ENCODE data around the gene TANGO2.
"Not testable (repeated sequence)": the region's sequence is repeated elsewhere in the genome, so short reads cannot be mapped to it uniquely, and the experiment has no call there.

Gene TANGO2

DNA sequence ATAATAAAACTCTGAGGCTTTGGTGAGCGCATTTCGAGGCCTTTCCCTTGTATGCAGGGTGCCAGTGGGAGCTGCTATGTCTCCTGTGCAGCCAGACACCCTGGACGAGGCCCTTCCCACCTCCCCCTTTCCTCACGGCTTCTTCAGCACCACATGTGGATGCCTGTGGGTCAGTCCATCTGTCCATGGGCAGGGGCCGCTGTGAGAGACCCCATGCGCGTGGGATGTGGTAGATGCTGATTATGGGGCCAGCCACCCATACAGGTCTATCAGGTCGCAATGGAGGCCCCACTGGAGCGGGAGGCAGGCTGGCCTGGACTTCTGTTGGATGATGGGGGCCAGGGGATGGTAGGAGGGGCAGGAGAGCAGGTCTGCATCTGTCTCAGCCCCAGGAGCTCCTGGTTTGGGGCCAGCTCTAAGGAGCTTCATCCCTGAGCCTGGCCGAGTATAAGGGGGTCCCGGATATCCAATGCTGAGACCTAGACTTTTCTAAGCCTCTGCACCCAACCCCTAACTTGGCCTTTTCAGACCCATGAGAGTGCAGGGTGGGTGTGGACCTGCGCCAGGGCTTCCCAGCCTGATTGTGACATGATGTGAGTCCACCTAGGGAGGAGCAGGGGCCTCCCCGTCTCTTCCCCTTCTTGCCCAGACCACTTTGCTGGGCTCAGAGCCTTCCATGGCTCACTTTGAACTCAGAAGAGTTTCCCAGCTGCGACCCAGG is 45.1 kb downstream of the TANGO2 start:
- DNase-seq, result no peak

GRCh38 chr22:20066617-20067383 is 45.9 kb downstream of the TANGO2 start:
- no peak for DNase-seq

DNA sequence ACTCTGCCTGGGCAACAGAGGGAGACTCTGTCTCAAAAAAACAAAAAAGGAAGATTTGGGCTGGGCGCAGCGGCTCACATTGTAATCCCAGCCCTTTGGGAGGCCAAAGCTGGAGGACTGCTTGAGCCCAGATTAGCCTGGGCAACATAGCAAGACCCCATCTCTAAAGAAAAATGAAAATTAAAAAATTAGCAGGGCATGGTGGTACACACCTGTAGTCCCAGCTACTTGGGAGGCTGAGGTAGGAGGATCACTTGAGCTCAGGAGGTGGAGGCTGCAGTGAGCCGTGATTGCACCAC is 46.4 kb downstream of the TANGO2 start:
- not testable (repeated sequence) for DNase-seq

DNA sequence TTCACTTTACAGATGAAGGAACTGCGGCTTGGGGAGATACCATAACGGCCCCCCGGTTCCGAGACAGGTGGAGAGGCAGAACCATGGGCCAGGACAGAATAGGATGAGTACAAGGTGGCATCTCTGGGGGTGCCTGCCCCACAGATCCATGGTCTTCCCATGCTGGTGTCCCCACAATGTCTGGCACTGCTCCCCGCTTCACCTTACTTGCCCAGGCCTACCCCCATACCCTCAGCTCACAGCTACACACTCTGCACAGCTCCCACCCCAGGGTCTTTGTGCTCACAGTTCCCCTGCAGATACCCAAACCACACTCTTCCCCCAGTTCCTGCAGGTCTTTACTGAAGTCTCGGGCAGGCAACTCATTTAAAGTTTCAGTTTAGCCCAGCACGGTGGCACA is 47.7 kb downstream of the TANGO2 start:
- no peak for DNase-seq

DNA sequence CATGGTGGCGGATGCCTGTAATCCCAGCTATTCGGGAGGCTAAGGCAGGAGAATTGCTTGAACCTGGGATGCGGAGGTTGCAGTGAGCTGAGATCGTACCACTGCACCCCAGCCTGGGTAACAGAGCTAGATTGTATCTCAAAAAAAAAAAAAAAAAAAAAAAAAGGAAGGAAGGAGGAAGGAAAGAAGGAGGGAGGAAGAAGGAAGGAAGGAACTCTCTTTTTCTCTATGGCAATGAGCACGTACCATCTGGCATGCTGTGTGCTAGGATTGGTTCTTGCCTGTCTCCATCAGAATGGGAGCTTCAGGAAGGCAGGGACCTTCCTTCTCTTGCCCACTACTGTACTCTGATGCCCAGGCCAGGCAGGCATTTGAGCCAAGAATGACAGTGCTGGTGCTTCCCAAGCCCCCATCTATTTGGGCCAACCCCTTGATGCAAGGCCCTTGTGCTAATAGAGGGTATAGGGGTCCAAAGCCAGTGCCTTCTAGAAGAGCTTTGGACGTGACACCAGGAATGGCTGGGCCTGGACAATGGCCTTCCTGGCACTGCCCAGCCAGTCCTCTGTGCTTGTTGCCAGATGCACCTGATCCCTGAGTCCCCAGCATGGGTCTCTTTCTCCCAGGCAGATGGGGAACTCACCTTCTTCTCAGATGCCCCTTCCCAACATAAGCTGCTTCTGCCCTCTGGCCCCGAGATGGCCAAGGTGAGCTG is 48.6 kb downstream of the TANGO2 start:
- DNase-seq, result no peak

DNA sequence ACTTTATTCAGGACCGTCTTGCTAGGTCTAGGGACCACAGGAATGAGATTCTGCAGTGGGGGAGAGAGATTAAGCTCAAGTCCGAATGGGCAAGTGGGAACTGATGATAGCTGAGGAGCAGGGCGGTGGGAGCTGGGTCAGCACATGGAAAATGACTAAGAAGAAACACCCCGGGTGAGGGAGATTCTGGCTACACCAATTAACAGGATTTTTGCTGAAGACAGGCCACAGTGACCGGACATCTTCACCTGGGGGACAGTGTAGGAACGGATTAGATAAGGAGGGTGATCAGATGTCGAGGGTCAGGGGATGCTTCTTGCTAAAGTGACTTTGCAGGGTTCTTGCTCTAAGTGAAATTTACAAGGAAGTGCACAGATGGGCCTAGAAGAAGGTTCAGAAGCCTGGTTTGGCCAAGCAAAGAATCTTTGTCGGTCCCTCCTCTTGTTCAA is 50.6 kb downstream of the TANGO2 start:
- DNase-seq, result no peak

DNA sequence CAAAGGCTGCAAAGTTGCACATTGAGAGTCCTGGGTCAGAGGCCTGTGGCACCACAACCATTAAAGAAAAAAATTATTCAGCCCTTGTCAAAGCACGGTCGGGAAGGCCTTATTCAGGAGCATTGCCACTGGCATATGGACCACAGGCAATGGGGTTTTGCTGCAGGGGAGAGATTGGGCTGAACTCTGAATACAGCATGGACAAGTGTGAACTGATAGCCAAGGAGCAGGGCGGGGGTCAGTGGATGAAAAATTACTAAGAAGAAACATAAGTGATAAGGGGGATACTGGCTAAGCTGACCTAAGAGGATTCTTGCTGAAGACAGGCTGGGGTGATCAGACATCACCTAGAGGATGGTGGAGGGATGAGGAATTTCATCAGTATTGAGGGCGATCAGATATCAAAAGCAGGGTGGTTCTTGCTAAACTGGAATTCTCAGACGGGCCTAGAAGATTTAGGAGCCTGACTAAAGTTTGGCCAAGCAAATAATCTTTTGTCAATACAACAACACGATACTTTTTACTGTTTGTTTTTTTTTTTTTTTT is 55.8 kb downstream of the TANGO2 start:
- DNase-seq, result no peak

- DNase-seq, result peak; percentile 87 to 94
Observed at GRCh38 chr22:20079745-20080444, 59.0 kb downstream of the TANGO2 start, which contains the start of gene DGCR8. Gene DGCR8 (plus strand): TSS chr22:20080241. CDS start chr22:20085964, 5,723 bp downstream.

GRCh38 chr22:20080445-20080775 is 59.5 kb downstream of the TANGO2 start:
- peak; percentile 32 to 48 for DNase-seq

DNA sequence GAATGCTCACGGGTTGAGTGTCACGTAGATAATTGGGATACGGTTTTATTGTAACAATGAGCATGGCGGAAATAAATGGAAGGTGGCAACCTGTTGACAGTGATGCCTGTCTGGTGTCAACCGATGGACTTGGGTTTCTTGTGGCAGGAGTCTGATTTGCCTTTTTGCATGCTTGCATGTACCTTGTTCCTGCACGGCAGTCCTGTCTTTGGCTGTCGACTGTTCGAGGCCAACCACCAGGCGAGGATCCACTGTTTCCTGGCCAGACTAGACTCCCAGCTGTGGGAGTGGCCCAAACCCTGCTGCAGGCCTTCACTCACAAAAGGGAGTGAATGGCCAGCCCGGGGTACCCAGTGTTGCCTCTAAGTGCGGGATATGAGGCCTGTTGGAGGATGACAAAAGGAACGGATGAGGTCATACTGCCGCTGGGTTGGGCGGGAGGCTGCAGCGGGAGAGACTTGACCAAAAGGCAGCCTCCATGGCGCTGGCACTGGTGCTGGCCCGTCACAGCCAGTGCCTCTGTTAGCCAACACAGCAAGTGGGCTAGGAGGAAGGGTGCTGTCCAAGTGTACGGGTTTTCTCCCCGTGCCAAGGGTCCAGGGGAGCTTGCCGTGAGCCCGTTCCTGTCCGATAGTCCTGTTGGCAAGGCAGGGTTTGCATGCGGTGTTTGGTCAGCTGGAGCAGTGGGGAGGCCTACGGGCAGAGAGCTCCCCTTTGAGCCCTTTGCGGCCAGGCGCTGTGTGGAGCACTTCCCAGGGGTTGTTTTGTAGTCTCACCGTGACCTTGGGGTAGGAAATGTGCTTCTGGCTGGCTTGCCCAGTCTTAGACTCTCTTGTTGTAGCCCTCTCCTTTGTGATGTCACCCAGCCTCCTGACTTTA is 60.1 kb downstream of the TANGO2 start:
- peak; percentile 26 to 51 for DNase-seq

DNA sequence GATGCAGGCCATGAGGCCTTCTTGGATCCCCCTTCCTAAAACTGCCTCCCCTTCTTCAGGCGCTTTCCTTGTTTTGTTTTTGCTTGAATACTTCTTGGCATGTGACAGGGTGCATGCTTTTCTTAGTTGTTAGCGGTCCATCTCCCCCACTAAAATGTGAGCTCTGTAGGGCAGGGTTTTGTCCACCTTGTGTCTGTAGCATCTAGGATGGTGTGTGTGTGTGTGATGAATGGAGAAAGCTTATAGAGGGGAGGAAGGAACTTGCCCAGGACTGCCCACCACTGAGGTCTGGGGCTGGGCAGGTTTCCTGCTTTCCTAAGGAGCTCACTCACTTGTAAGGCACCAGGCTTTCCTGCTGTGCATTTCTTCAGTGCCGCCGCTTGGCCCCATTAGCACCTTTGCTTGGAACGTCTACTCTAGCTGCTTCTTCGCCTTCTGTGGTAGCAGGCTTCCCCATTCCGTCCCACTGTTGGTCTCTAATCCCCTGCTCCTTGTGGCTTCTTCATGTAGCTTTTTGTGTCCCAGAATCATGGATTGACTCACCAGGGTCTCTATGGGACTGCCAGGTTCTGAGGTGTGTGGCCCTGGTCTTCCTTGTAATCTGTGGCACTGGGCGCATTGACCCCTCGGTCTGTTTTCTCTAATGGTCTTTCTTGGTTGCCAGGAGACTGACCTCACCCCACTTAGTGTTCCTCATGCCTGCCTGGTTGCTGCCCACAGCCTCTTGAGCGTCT is 62.4 kb downstream of the TANGO2 start:
- no peak for DNase-seq

DNA sequence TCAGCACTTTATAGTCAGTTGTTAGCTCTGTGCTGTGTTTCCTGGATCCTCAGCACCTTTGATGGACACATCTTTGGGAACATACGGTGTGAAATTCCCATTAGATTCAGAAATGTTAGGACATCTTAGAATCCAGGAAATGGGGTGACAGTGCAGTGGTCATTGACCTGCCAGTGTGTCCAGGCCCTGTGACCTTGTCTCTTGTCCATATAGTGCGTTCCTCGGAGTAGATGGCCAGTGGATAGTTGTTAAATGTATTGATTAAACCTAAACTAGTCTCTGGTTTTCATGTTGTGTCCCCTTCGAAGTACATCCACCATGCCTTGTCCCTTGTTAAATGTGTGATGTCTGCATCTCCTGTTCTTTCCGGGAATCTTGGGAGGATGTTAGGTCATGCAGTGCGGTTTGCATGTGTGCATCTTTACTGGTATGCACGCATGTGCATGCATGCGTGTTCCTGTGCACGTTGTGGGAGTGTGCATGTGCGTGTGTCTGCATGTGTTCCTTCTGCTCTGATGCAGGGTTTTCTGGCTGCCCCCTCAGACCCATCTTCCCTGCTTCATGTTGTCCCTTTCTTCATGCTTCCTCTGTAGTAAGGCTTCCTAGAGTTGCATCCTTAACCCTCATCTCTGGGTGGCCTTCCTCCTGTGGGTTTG is 63.1 kb downstream of the TANGO2 start:
- DNase-seq, result no peak

- DNase-seq, result no peak
Observed at GRCh38 chr22:20084547-20085413, 63.9 kb downstream of the TANGO2 start.

- no peak for DNase-seq
Observed at GRCh38 chr22:20085651-20086050, 64.7 kb downstream of the TANGO2 start.

DNA sequence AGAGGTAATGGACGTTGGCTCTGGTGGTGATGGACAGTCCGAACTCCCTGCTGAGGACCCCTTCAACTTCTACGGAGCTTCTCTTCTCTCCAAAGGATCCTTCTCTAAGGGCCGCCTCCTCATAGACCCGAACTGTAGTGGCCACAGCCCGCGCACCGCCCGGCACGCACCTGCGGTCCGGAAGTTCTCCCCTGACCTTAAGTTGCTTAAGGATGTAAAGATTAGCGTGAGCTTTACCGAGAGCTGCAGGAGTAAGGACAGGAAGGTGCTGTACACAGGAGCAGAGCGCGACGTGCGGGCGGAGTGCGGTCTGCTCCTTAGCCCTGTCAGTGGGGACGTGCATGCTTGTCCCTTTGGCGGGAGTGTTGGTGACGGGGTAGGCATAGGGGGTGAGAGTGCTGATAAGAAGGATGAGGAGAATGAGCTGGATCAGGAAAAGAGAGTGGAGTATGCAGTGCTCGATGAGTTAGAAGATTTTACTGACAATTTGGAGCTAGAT is 65.2 kb downstream of the TANGO2 start:
- DNase-seq, result no peak

- DNase-seq, result no peak
Observed at GRCh38 chr22:20086763-20087162, 65.9 kb downstream of the TANGO2 start.

GRCh38 chr22:20087319-20088262 is 66.7 kb downstream of the TANGO2 start:
- DNase-seq, result no peak

- DNase-seq, result no peak
Observed at GRCh38 chr22:20088263-20088648, 67.3 kb downstream of the TANGO2 start.

All from NCI-H2081 (cell line).